BLaER1 treated with 17β-estradiol and CSF1 and Interleukin-3, amounts not matched to agents 10 nM and 100 nM (cell line): ENCODE results near the gene UBE3B.
"Not testable (repeated sequence)": the region's sequence is repeated elsewhere in the genome, so short reads cannot be mapped to it uniquely, and the experiment has no call there.

Source experiments
- H3K27ac ChIP-seq, 11 experiments: shearing (Covaris generic); formaldehyde crosslinking; 2 replicates each; pipeline ENCODE4 v1.8.1; 2022
- H3K27me3 ChIP-seq, 11 experiments: shearing (Covaris generic); formaldehyde crosslinking; 2 replicates each; pipeline ENCODE4 v1.8.1; 2022
- H3K36me3 ChIP-seq, 11 experiments: shearing (Covaris generic); formaldehyde crosslinking; 2 replicates each; pipeline ENCODE4 v1.8.1; 2022
- H3K4me1 ChIP-seq, 10 experiments: shearing (Covaris generic); formaldehyde crosslinking; 2 replicates each; pipeline ENCODE4 v1.8.1; 2022
- H3K4me2 ChIP-seq, 11 experiments: shearing (Covaris generic); formaldehyde crosslinking; 2 replicates each; pipeline ENCODE4 v1.8.1; 2022
- H3K4me3 ChIP-seq, 10 experiments: shearing (Covaris generic); formaldehyde crosslinking; 2 replicates each; pipeline ENCODE4 v1.8.1; 2022
- H3K9ac ChIP-seq, 11 experiments: shearing (Covaris generic); formaldehyde crosslinking; 2 replicates each; pipeline ENCODE4 v1.8.1; 2022
- H3K9me3 ChIP-seq, 11 experiments: shearing (Covaris generic); formaldehyde crosslinking; replicated peaks in 1 of 11; 2 replicates each; pipeline ENCODE4 v1.8.1; 2022
- H4K20me1 ChIP-seq, 11 experiments: shearing (Covaris generic); formaldehyde crosslinking; 2 replicates each; pipeline ENCODE4 v1.8.1; 2022
- Cebpa-rat ChIP-seq, 11 experiments: shearing (Covaris generic); IDR thresholded peaks; 2 replicates each; pipeline ENCODE4 v1.8.1; 2022

UBE3B gene

DNA sequence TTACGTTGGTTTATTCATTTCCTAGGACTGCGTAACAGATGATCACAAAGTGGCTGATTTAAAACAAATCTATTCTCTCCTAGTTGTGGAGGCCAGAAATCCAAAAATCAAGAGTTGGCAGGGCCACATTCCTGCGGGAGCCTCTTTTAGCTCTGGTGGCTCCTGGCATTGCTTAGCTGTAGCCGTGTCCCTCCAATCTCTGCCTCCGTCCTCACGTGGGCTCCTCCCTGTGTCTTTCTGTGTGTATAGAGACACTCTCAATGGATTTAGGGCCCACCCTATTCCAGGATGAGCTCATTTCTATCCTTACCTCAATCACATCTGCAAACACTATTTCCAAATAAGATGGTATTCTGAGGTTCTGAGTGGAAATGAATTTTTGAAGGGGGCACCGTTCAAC lies 42.9 kb upstream of the UBE3B start:
- H3K36me3 ChIP-seq = no peaks in the 10 kb centered on the region
- peaks cover 0 to 6% (median 0%) of the 10 kb centered on the region in 11 experiments; a peak in 2 of 22 replicates for H3K9me3 ChIP-seq
- no peaks in the 10 kb centered on the region for H4K20me1 ChIP-seq
- no peak overlapping the region for H3K27ac ChIP-seq
- H3K4me3 ChIP-seq = no peak overlapping the region
- H3K4me1 ChIP-seq = peaks cover 0 to 8% (median 2%) of the 10 kb centered on the region in 10 experiments; a peak in 7 of 20 replicates
- TF ChIP-seq Cebpa-rat (IDR thresholded peaks at IDR 0.05) = no peak
- no peaks in the 10 kb centered on the region for H3K27me3 ChIP-seq
- no peak overlapping the region for H3K9ac ChIP-seq
- no peak overlapping the region for H3K4me2 ChIP-seq

DNA sequence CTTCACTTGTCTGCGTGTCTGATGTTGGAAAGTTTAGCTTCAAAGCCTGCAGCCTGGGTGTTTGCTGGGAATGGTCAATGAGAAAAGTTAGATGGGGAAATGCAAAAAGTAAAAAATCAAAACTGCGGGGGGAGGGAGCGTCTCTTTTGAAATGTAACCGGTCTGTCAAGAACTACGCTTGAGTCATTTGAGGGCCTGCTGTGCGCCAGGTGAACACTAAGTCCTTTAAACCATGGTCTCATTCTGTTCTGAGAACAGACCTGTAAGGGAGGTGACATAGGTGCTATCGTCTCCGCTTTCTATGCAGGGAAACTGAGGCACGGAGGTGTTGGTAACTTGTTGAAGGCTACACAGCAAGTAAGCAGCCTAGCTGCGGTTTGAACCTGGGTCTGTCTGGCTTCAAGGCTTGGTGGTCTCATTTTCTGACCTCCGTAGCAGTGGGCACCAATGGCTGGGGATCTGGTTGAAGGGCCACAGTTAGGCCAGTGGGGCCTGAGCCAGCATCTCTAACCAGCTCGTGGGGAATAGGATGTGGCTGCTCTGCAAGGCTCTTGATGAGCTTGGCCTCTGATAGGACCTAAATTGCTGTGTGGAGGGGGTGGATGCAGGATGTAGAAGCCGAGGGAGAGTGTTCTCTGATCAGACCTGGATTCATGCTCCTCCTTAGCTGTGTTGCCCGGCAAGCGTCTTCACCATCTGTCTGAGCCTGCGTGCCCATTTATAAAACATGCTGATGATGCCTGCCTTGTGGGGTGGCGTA lies 41.8 kb upstream of the UBE3B start:
- Histone ChIP-seq H3K4me3 (no peak overlapping the region), H3K36me3 (no peaks in the 10 kb centered on the region), H3K9ac (no peak overlapping the region), H3K9me3 (no peaks in the 10 kb centered on the region), H3K4me2 (no peak overlapping the region), H3K27me3 (no peaks in the 10 kb centered on the region), H4K20me1 (no peaks in the 10 kb centered on the region), H3K4me1 (peaks cover 0 to 8% (median 2%) of the 10 kb centered on the region in 10 experiments; a peak in 6 of 20 replicates), H3K27ac (no peak overlapping the region)
- TF ChIP-seq Cebpa-rat (IDR thresholded peaks at IDR 0.05) = no peak

DNA sequence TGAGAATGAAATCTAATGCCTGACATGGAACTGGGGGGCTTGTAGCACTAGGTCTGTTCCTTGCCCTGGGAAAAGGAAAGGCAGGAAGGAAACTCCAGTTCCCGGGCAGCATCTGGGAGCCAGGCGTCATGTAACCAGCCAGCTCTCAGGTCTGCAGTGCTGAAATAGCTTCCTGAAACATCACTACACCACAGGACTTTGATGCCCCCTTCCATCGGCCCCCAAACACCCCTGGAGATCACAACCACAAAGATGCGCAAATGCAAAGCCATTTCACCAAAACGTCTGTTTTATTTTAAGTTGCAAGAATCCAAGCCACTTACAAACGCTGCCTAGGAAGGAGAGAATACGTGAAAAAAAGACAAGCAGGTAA lies 41.3 kb upstream of the UBE3B start:
- H3K4me2 ChIP-seq = no peak overlapping the region
- H3K9ac ChIP-seq = no peak overlapping the region

DNA sequence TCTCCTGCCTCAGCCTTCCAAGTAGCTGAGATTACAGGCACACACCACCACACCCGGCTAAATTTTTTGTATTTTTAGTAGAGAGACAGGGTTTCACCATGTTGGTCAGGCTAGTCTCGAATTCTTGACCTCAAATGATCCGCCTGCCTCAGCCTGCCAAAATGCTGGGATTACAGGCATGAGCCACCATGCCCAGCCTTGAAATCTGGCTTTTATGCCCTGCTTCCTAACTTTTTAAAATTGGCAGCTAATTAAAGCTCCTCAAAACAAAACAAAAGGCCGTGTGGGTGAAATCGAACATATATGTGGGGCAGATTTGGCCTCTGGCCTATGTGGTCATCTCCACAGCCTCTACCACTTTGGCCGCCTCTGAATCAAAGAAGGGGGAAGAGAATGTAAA lies 38.3 kb upstream of the UBE3B start:
- Histone ChIP-seq H3K4me2 (no peak overlapping the region), H3K4me1 (no peaks in the 10 kb centered on the region), H3K27ac (no peak overlapping the region), H4K20me1 (0 out of 22 replicates have a peak, but pooled peaks cover 0 to 6% (median 0%) of the 10 kb centered on the region in 11 experiments), H3K27me3 (no peaks in the 10 kb centered on the region), H3K4me3 (no peak overlapping the region), H3K9me3 (no peaks in the 10 kb centered on the region), H3K9ac (no peak overlapping the region), H3K36me3 (peaks cover 0 to 9% (median 0%) of the 10 kb centered on the region in 11 experiments; a peak in 1 of 22 replicates)
- TF ChIP-seq Cebpa-rat (IDR thresholded peaks at IDR 0.05) = no peak

More for the DNA sequence above, 41.3 kb upstream of the UBE3B start:
- H3K4me1 ChIP-seq = peaks cover 0 to 8% (median 2%) of the 10 kb centered on the region in 10 experiments; a peak in 6 of 20 replicates
- no peaks in the 10 kb centered on the region for H3K27me3 ChIP-seq
- no peak for TF ChIP-seq Cebpa-rat (IDR thresholded peaks at IDR 0.05)
- H3K4me3 ChIP-seq = no peak overlapping the region
- no peaks in the 10 kb centered on the region for H3K9me3 ChIP-seq
- 0 out of 22 replicates have a peak, but pooled peaks cover 0 to 3% (median 0%) of the 10 kb centered on the region in 11 experiments for H3K36me3 ChIP-seq
- no peak overlapping the region for H3K27ac ChIP-seq
- H4K20me1 ChIP-seq = no peaks in the 10 kb centered on the region

DNA sequence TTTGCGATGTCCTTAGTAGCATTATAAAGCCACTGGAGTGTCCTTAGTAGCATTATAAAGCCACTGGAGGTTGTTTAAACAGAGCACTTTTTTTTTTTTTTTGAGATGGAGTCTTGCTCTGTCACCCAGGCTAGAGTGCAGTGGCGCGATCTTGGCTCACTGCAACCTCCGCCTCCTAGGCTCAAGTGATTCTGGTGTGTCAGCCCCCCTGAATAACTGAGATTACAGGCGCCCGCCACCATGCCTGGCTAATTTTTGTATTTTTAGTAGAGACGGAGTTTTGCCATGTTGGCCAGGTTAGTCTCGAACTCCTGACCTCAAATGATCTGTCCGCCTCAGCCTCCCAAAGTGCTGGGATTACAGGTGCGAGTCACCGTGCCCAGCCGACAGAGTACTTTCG lies 37.5 kb upstream of the UBE3B start:
- not testable (repeated sequence) for H3K9ac ChIP-seq, H3K27me3 ChIP-seq, H3K4me3 ChIP-seq, H3K4me2 ChIP-seq, H3K4me1 ChIP-seq, H4K20me1 ChIP-seq, H3K27ac ChIP-seq, H3K9me3 ChIP-seq
- peaks cover 0 to 17% (median 5%) of the 10 kb centered on the region in 11 experiments; a peak in 9 of 22 replicates for H3K36me3 ChIP-seq

DNA sequence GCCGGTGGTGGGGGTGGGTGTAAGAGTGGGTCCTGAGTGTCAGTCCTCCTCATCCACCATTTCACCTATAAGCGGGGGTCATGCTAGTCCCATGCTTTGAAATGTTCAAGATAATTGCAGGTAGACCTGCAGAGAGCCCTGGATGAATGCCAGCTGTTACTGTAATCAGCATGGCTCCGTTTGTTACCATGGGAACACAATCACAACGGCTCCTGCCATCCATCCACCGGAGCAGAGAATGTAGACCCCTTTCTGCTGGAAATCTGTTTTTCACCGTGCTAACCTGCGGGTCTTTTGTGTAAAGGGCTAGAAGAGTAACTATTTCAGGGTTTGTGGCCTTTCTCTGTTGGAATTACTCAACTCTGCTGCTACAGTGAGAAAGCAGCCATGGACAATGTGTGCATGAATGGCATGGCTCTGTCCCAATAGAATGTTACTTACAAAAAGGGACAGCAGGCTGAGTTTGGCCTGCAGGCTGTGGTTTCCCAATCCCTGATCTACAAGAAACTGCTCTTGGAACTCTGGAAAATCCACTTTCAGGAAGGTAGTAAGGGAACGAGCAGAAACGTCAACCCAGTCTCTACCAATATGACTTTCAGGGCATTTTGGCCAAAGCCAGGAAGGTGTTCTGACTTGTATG lies 36.5 kb upstream of the UBE3B start:
- H3K9ac ChIP-seq = no peak overlapping the region
- peaks cover 0 to 7% (median 0%) of the 10 kb centered on the region in 11 experiments; a peak in 1 of 22 replicates for H4K20me1 ChIP-seq
- no peak overlapping the region for H3K4me3 ChIP-seq
- no peaks in the 10 kb centered on the region for H3K4me1 ChIP-seq
- peaks cover 0 to 27% (median 14%) of the 10 kb centered on the region in 11 experiments; a peak in 12 of 22 replicates for H3K36me3 ChIP-seq
- H3K4me2 ChIP-seq = no peak overlapping the region
- H3K27me3 ChIP-seq = no peaks in the 10 kb centered on the region
- no peak overlapping the region for H3K27ac ChIP-seq
- H3K9me3 ChIP-seq = no peaks in the 10 kb centered on the region
- TF ChIP-seq Cebpa-rat (IDR thresholded peaks at IDR 0.05) = no peak

DNA sequence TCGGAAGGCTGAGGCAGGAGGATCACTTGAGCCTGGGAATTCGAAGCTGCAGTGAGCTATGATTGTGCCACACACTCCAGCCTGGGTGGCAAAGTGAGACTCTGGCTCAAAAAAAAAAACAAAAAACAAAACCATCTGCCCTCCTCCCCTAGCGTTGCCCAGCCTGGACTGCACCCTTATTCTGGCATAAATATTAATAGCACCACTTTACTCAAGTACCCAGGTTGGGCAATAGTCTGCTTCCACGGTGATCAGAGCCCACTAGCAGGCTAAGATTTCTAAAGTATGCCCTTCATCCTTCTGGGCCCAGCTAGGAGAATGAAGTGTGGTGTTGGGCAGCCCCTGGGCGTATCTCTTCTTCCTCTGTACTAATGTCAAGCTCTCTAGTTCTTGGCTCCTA lies 33.6 kb upstream of the UBE3B start:
- TF ChIP-seq Cebpa-rat (IDR thresholded peaks at IDR 0.05) = no peak
- Histone ChIP-seq H3K9me3 (no peaks in the 10 kb centered on the region), H3K9ac (no peak overlapping the region), H3K27ac (no peak overlapping the region), H3K4me2 (no peak overlapping the region), H3K4me1 (peaks cover 0 to 12% (median 4%) of the 10 kb centered on the region in 10 experiments; a peak in 9 of 20 replicates), H4K20me1 (peaks cover 0 to 21% (median 3%) of the 10 kb centered on the region in 11 experiments; a peak in 10 of 22 replicates), H3K27me3 (no peaks in the 10 kb centered on the region), H3K36me3 (peaks cover 23 to 55% (median 41%) of the 10 kb centered on the region in 11 experiments), H3K4me3 (no peak overlapping the region)

DNA sequence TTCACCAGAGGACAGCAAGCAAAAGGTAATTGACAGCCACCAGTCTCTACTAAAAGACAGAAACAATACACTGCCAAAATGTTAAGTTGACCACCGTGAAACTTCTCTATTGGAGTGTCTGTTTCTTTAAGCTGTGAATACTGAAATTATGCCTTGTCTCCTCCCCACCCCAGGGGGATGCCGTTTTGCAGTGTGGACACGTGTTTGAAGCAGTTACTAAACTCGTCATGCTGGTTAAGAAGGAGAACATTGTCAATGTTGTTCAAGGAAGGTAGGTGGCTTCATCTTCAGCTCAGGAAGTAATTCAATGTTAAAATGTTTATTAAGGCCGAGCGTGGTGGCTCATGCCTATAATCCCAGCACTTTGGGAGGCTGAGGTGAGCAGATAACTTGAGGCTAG lies 33.2 kb upstream of the UBE3B start:
- no peak for TF ChIP-seq Cebpa-rat (IDR thresholded peaks at IDR 0.05)
- Histone ChIP-seq H3K4me1 (peaks cover 0 to 12% (median 4%) of the 10 kb centered on the region in 10 experiments; a peak in 9 of 20 replicates), H3K27ac (no peak overlapping the region), H3K36me3 (peaks cover 27 to 60% (median 46%) of the 10 kb centered on the region in 11 experiments), H4K20me1 (peaks cover 0 to 25% (median 8%) of the 10 kb centered on the region in 11 experiments; a peak in 13 of 22 replicates), H3K27me3 (no peaks in the 10 kb centered on the region), H3K9ac (no peak overlapping the region), H3K9me3 (no peaks in the 10 kb centered on the region), H3K4me2 (no peak overlapping the region), H3K4me3 (no peak overlapping the region)

DNA sequence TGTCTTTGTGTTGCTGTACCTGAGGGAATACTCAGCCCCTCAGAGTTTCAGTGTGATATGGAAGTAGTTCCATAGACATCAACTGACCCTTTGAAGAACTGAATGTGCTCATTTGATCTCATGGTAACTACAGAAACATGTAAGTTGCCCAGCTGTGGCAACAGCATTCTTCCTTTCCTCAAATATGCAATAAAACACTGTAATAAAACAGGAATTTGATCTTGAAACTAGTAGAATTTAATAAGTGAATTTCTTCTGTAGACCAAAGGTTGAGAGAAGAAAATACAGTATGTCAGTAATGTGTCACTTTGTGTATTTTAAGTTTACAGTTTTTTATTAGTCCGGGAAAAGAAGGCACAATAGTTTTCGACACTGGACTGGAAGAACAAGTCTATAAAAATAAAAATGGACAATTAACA lies 32.2 kb upstream of the UBE3B start:
- H3K27me3 ChIP-seq = no peaks in the 10 kb centered on the region
- peaks cover 34 to 69% (median 55%) of the 10 kb centered on the region in 11 experiments for H3K36me3 ChIP-seq
- H3K4me1 ChIP-seq = peaks cover 0 to 12% (median 4%) of the 10 kb centered on the region in 10 experiments; a peak in 9 of 20 replicates
- no peak overlapping the region for H3K4me2 ChIP-seq
- no peaks in the 10 kb centered on the region for H3K9me3 ChIP-seq
- peaks cover 0 to 35% (median 8%) of the 10 kb centered on the region in 11 experiments; a peak in 13 of 22 replicates for H4K20me1 ChIP-seq
- no peak for TF ChIP-seq Cebpa-rat (IDR thresholded peaks at IDR 0.05)
- H3K27ac ChIP-seq = no peak overlapping the region
- no peak overlapping the region for H3K4me3 ChIP-seq
- H3K9ac ChIP-seq = no peak overlapping the region
